ENCODE data around the gene ZNF560. TPM values are rescaled to one million over a fixed set of nuclear protein-coding genes. Genes with fewer than 3 reads are reported as not detected.

Gene ZNF560
- polyA plus RNA-seq, 1 experiment: 0.38 TPM

DNA sequence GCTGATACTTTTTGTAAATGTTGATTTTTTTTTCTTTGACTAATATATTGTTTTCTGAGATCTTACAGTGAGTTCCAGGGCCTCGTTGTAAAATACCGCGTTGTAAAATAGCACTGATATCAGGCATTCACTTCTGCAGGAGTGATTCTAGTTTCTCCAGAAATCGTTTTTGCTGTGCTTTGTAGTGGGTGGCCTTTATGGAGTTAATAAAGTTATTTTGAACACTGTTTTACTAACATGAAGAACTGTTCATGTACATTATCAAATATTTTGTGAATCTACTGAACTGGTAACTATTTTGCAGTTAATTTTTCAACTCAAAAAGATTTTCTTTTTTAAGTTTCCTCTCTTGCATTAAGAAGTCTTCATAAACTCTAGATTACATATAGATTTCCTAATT is 62.1 kb downstream of the ZNF560 start:
- POLR2A ChIA-PET: no interaction called here
- peak overlapping the region; percentile 77 for H3K4me3 ChIP-seq (ENCODE audit: low read depth, low read length)
- TF ChIP-seq, protein P1, sequence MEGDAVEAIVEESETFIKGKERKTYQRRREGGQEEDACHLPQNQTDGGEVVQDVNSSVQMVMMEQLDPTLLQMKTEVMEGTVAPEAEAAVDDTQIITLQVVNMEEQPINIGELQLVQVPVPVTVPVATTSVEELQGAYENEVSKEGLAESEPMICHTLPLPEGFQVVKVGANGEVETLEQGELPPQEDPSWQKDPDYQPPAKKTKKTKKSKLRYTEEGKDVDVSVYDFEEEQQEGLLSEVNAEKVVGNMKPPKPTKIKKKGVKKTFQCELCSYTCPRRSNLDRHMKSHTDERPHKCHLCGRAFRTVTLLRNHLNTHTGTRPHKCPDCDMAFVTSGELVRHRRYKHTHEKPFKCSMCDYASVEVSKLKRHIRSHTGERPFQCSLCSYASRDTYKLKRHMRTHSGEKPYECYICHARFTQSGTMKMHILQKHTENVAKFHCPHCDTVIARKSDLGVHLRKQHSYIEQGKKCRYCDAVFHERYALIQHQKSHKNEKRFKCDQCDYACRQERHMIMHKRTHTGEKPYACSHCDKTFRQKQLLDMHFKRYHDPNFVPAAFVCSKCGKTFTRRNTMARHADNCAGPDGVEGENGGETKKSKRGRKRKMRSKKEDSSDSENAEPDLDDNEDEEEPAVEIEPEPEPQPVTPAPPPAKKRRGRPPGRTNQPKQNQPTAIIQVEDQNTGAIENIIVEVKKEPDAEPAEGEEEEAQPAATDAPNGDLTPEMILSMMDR (IDR thresholded peaks at IDR 0.05; ENCODE audit: insufficient read depth, low read depth, low read length): no peak
- no peaks in the 10 kb centered on the region for H3K27me3 ChIP-seq (ENCODE audit: control insufficient read depth, insufficient read depth, low read length)
- peaks cover 4% of the 10 kb centered on the region for H3K36me3 ChIP-seq (ENCODE audit: control insufficient read depth, insufficient read depth, low read length)
- CTCF ChIA-PET: no interaction called here
- DNase-seq (ENCODE audit: low read depth): no peak

DNA sequence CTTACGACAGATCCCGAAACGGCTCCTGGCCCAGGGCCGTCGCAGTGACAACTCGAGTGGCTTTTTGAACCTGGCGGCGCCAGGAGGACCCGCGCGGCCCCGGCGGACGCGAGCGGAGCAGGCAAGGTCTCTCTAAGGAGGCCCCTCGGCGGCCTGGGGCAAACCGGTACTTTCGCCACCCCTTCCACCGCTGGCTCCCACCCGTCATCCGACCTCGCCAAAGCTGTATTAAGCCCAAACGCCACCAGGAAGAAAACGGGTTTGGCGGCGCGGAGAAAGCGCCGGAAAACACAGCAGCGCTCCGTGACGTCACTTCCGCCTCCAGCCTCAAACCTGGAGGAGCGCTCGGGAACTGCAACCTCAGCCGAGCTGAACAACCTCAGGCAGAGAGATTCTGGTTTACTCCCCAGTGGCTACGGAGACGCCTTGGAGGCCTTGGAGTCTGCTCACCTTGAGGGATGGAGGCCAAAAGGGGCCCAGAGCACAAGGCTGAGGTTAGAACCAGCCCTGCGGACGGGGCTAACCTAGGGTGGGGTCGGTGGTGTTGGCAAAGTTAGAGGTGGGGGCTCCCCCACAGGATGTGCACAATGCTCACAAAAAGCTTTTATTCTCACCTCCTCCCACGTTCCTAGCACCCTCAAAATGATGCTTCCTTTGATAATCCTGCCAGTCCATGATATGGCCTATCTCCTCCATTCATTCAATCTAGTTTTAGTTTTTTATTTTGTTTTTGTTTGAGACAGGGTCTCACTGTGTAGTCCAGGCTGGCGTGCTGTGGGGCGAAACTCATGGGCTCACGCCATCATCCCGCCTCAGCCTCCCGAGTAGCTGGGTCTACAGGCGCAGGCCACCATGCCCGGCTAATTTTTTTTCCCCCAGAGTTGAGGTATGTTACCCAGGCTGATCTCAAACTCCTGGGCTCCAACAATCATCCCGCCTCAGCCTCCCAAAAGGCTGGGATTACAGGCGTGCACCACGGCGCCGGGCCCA is 62.8 kb downstream of the ZNF560 start, which contains the start of gene ZNF266:
ZNF266 (minus strand) TSS at position 295 of the 990 bp plus-strand sequence. CDS start 15,484 bp downstream, outside the sequence.
- CTCF ChIA-PET: interaction anchor here (0.8 to 1.1 kb wide), 3 partner anchors 20 to 61 kb away, joined by 3 to 4 read pairs (median 3); no protein-coding TSS in a partner anchor
- POLR2A ChIA-PET: no interaction called here

DNA sequence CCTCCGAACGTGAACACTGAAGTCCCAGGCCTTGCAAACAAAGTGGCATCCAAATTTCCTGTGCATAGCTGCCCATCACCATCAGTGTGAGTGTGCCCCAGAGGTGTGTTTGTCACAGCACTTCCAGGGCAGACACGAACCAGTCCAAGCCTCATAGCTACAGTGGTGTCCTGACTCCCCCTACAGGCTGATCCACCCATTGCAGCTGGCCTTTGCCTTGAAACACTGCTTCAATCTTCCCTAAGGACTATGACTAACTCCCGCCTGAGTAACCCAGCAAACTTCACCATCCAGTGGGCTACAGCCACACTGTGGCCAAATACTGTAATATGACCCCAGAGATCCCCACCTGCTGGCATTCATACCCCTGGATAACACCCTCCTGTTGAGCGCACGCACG is 66.9 kb downstream of the ZNF560 start:
- TF ChIP-seq, protein P1 (IDR thresholded peaks at IDR 0.05; ENCODE audit: insufficient read depth, low read depth, low read length): peak; percentile 28; the same call in 1 of the 2 replicates
- Histone ChIP-seq H3K4me3 (ENCODE audit: low read depth, low read length) (no peak overlapping the region), H3K27me3 (ENCODE audit: control insufficient read depth, insufficient read depth, low read length) (no peaks in the 10 kb centered on the region), H3K36me3 (ENCODE audit: control insufficient read depth, insufficient read depth, low read length) (peaks cover 9% of the 10 kb centered on the region)
- POLR2A ChIA-PET: no interaction called here
- CTCF ChIA-PET: interaction anchor here (1.1 kb wide), 1 partner anchor 16 kb away, joined by 3 read pairs; no protein-coding TSS in a partner anchor
- DNase-seq (ENCODE audit: low read depth): no peak

More for the DNA sequence above, 62.8 kb downstream of the ZNF560 start, which contains the start of gene ZNF266:
- Histone ChIP-seq H3K27me3 (ENCODE audit: control insufficient read depth, insufficient read depth, low read length) (no peaks in the 10 kb centered on the region), H3K4me3 (ENCODE audit: low read depth, low read length) (peak within 1 kb of the TSS; percentile 77), H3K36me3 (ENCODE audit: control insufficient read depth, insufficient read depth, low read length) (peaks cover 7% of the 10 kb centered on the region)
- TF ChIP-seq, protein P1 (IDR thresholded peaks at IDR 0.05; ENCODE audit: insufficient read depth, low read depth, low read length): peak; percentile 66
- peak; percentile 28 for DNase-seq (ENCODE audit: low read depth)

DNA sequence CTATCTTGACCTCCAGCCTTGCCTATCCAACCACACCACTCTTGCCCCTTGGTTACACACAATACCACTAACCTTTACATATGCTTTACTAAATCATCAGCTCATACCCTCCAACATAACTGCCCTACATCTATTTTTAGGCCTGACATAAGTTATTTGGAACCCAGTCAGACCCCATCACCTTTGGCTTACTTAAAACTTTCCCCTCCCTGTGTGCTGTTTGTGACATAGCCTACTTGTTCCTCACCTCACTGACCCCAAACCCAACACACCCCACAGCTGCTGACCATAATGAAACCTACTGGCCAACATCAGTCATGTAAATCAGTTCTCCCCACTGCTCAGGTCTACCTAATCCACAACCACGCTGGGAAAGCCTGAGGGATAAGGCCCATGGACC is 68.0 kb downstream of the ZNF560 start:
- POLR2A ChIA-PET: no interaction called here
- TF ChIP-seq, protein P1 (IDR thresholded peaks at IDR 0.05; ENCODE audit: insufficient read depth, low read depth, low read length): no peak
- Histone ChIP-seq H3K4me3 (ENCODE audit: low read depth, low read length) (no peak overlapping the region), H3K27me3 (ENCODE audit: control insufficient read depth, insufficient read depth, low read length) (no peaks in the 10 kb centered on the region), H3K36me3 (ENCODE audit: control insufficient read depth, insufficient read depth, low read length) (peaks cover 13% of the 10 kb centered on the region)
- DNase-seq (ENCODE audit: low read depth): no peak
- CTCF ChIA-PET: no interaction called here

DNA sequence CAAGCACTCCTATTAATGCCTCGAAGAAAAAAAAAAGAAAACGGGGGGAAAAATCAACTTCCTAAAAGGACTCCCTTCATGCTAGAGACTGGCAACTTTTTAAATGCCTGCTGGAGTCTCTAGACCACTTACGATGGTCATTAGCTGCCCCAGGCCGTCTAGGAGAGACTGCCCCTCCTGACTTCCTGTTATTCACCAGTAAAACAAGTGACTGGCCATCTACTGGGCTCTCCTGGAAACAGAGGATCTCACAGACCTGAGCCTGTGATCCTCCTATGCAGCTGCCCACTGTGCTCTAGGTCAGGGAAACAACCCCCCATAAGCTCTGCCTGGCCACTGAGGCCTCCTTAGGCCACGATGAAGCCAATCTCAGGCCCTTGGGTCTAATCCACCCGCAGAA is 70.5 kb downstream of the ZNF560 start:
- ChIA-PET CTCF (interaction anchor here (0.6 kb wide), 1 partner anchor 347 kb away, joined by 3 read pairs; no protein-coding TSS in a partner anchor), POLR2A (no interaction called here)
- Histone ChIP-seq H3K4me3 (ENCODE audit: low read depth, low read length) (no peak overlapping the region), H3K36me3 (ENCODE audit: control insufficient read depth, insufficient read depth, low read length) (peaks cover 19% of the 10 kb centered on the region), H3K27me3 (ENCODE audit: control insufficient read depth, insufficient read depth, low read length) (no peaks in the 10 kb centered on the region)
- TF ChIP-seq, protein P1 (IDR thresholded peaks at IDR 0.05; ENCODE audit: insufficient read depth, low read depth, low read length): no peak
- DNase-seq (ENCODE audit: low read depth): no peak
